GM13976 (cell line): ENCODE data around the gene CHGA.

Source experiments
- DNase-seq: peaks from one replicate; pipeline ENCODE4 v3.0.0; 2012; ENCODE audit warnings: low spot score
- CTCF ChIP-seq: IDR thresholded peaks from 2 replicates; pipeline ENCODE4 v1.5.1; 2012; ENCODE audit warnings: borderline replicate concordance, mild to moderate bottlenecking; ENCODE audit not compliant: insufficient read depth; ENCODE audit errors: extremely low read depth, missing control alignments, control extremely low read depth
- in situ Hi-C: fragments of 300-500 bp; cut with MboI; formaldehyde crosslinking; loops from one replicate; pipeline ENCODE4 v1.12.0; 2022; ENCODE audit warnings: low sequenced_read_pairs, mixed read lengths, inconsistent platforms; ENCODE audit not compliant: unreplicated experiment

Gene CHGA

GRCh38 chr14:92982956-92983355 lies 60.0 kb downstream of the CHGA start:
- no peak for DNase-seq
- TF ChIP-seq CTCF, result no peak
- in situ Hi-C loops, result no loop called here

- TF ChIP-seq CTCF, result no peak
- in situ Hi-C loops, result no loop called here
- DNase-seq, result no peak
Observed at GRCh38 chr14:92984082-92984788, 61.3 kb downstream of the CHGA start.
